ENCODE data around the gene FGGY. TPM values are rescaled to one million over a fixed set of nuclear protein-coding genes. Genes with fewer than 3 reads are reported as not detected.
"Not testable (repeated sequence)": the region's sequence is repeated elsewhere in the genome, so short reads cannot be mapped to it uniquely, and the experiment has no call there.

Gene FGGY
- total RNA-seq, 1 donor: 24.6 TPM

GRCh38 chr1:59709333-59709732 is 412.4 kb downstream of the FGGY start:
- no peak for DNase-seq (ENCODE audit: insufficient read length, low spot score, missing footprints)
- no peak overlapping the region for H3K4me2 ChIP-seq (ENCODE audit: insufficient read depth, low read length)
- no peaks in the 10 kb centered on the region for H3K79me2 ChIP-seq (ENCODE audit: insufficient read depth, low read length)
- H3K9me3 ChIP-seq (ENCODE audit: low read depth, low read length): no peaks in the 10 kb centered on the region
- H2AFZ ChIP-seq (ENCODE audit: low read length): no peak overlapping the region
- H3K36me3 ChIP-seq (ENCODE audit: insufficient read depth, low read length): no peaks in the 10 kb centered on the region
- H3K4me3 ChIP-seq (ENCODE audit: insufficient read depth, low read length): no peak overlapping the region
- no peaks in the 10 kb centered on the region for H3K27me3 ChIP-seq (ENCODE audit: insufficient read depth, low read length)
- TF ChIP-seq CTCF (IDR thresholded peaks at IDR 0.05; ENCODE audit: extremely low read depth, low read depth, low read length): no peak
- no peak overlapping the region for H3K27ac ChIP-seq (ENCODE audit: low read depth, low read length)
- peaks cover 30% of the 10 kb centered on the region for H3K4me1 ChIP-seq (ENCODE audit: insufficient read depth, low read length)
- no peaks in the 10 kb centered on the region for H4K20me1 ChIP-seq (ENCODE audit: insufficient read depth, low read length)

GRCh38 chr1:59710920-59711319 is 414.0 kb downstream of the FGGY start:
- not testable (repeated sequence) for H3K9me3 ChIP-seq (ENCODE audit: low read depth, low read length); H3K4me2 ChIP-seq (ENCODE audit: insufficient read depth, low read length); DNase-seq (ENCODE audit: insufficient read length, low spot score, missing footprints); H3K36me3 ChIP-seq (ENCODE audit: insufficient read depth, low read length); H3K27ac ChIP-seq (ENCODE audit: low read depth, low read length); H3K27me3 ChIP-seq (ENCODE audit: insufficient read depth, low read length); H2AFZ ChIP-seq (ENCODE audit: low read length); H3K4me3 ChIP-seq (ENCODE audit: insufficient read depth, low read length); H4K20me1 ChIP-seq (ENCODE audit: insufficient read depth, low read length); H3K79me2 ChIP-seq (ENCODE audit: insufficient read depth, low read length)
- H3K4me1 ChIP-seq (ENCODE audit: insufficient read depth, low read length): peaks cover 20% of the 10 kb centered on the region

GRCh38 chr1:59714219-59714618 is 417.3 kb downstream of the FGGY start:
- Histone ChIP-seq H3K27me3 (ENCODE audit: insufficient read depth, low read length) (no peaks in the 10 kb centered on the region), H3K79me2 (ENCODE audit: insufficient read depth, low read length) (no peaks in the 10 kb centered on the region)
- no peak for TF ChIP-seq CTCF (IDR thresholded peaks at IDR 0.05; ENCODE audit: extremely low read depth, low read depth, low read length)

GRCh38 chr1:59714966-59715365 is 418.1 kb downstream of the FGGY start:
- H3K27me3 ChIP-seq (ENCODE audit: insufficient read depth, low read length): no peaks in the 10 kb centered on the region
- no peak overlapping the region for H3K4me2 ChIP-seq (ENCODE audit: insufficient read depth, low read length)
- no peaks in the 10 kb centered on the region for H4K20me1 ChIP-seq (ENCODE audit: insufficient read depth, low read length)
- no peaks in the 10 kb centered on the region for H3K79me2 ChIP-seq (ENCODE audit: insufficient read depth, low read length)
- H3K4me3 ChIP-seq (ENCODE audit: insufficient read depth, low read length): no peak overlapping the region
- no peaks in the 10 kb centered on the region for H3K9me3 ChIP-seq (ENCODE audit: low read depth, low read length)
- DNase-seq (ENCODE audit: insufficient read length, low spot score, missing footprints): no peak
- H3K36me3 ChIP-seq (ENCODE audit: insufficient read depth, low read length): no peaks in the 10 kb centered on the region
- H2AFZ ChIP-seq (ENCODE audit: low read length): no peak overlapping the region
- TF ChIP-seq CTCF (IDR thresholded peaks at IDR 0.05; ENCODE audit: extremely low read depth, low read depth, low read length): no peak
- no peaks in the 10 kb centered on the region for H3K4me1 ChIP-seq (ENCODE audit: insufficient read depth, low read length)
- H3K27ac ChIP-seq (ENCODE audit: low read depth, low read length): no peak overlapping the region

More at GRCh38 chr1:59714219-59714618, 417.3 kb downstream of the FGGY start:
- Histone ChIP-seq H4K20me1 (ENCODE audit: insufficient read depth, low read length) (no peaks in the 10 kb centered on the region), H3K4me1 (ENCODE audit: insufficient read depth, low read length) (no peaks in the 10 kb centered on the region), H3K4me2 (ENCODE audit: insufficient read depth, low read length) (no peak overlapping the region), H3K27ac (ENCODE audit: low read depth, low read length) (no peak overlapping the region), H3K9me3 (ENCODE audit: low read depth, low read length) (no peaks in the 10 kb centered on the region), H3K4me3 (ENCODE audit: insufficient read depth, low read length) (no peak overlapping the region), H2AFZ (ENCODE audit: low read length) (no peak overlapping the region), H3K36me3 (ENCODE audit: insufficient read depth, low read length) (no peaks in the 10 kb centered on the region)
- DNase-seq (ENCODE audit: insufficient read length, low spot score, missing footprints): no peak

Data from osteoblast (primary cell).